SK-N-SH (cell line): Measurements from ENCODE around the gene OPA1. TPM values are rescaled to one million over a fixed set of nuclear protein-coding genes. Genes with fewer than 3 reads are reported as not detected.
A peak's percentile ranks its signal among the peaks of the same experiment; 100 is the strongest.

Experiments used
- CTCF ChIA-PET: fragments of 300-600, 350-600 bp; formaldehyde crosslinking; extraction: SDS; loops from one replicate; lab custom pipeline; 2021; lab: Yijun Ruan, JAX
- POLR2A ChIA-PET: fragments of 350-600 bp; sonication (Branson Sonifier 250); formaldehyde crosslinking; extraction: SDS; loops from one replicate; lab custom pipeline; 2020; ENCODE audit warnings: antibody characterized with exemption, inconsistent platforms; lab: Yijun Ruan, JAX
- DNase-seq: peaks from one replicate; pipeline ENCODE4 v3.0.0; 2012
- H2AFZ ChIP-seq: fragments of 200-600 bp; sonication (generic); 2 replicates; pipeline ENCODE4 v1.8.1; 2016; ENCODE audit warnings: antibody characterized with exemption, mild to moderate bottlenecking, low read depth
- H3F3A ChIP-seq: fragments of 200-600 bp; sonication (generic); replicated peaks from 2 replicates; pipeline ENCODE3; 2016; ENCODE audit warnings: antibody characterized with exemption, mild to moderate bottlenecking; ENCODE audit not compliant: insufficient read depth
- H3K27ac ChIP-seq, 2 experiments: fragments of 200-500 bp in 1 of 2; fragments of 200-600 bp in 1 of 2; sonication (Bioruptor generic) in 1 of 2; sonication (generic), shearing (Covaris generic) in 1 of 2; 2 replicates each; pipeline versions ENCODE4 v1.5.1 to v1.6.1; 2014 to 2016; ENCODE audit warnings: low read depth in 2 of 2, inconsistent platforms in 1 of 2, low read length in 1 of 2, mild to moderate bottlenecking in 1 of 2, mixed read lengths in 1 of 2
- H3K27me3 ChIP-seq: fragments of 200-600 bp; sonication (generic), shearing (Covaris generic); 2 replicates; pipeline ENCODE4 v1.6.1; 2016; ENCODE audit warnings: mixed run types; ENCODE audit not compliant: insufficient read depth
- H3K36me3 ChIP-seq, 2 experiments: fragments of 200-500 bp in 1 of 2; fragments of 200-600 bp in 1 of 2; sonication (Bioruptor generic) in 1 of 2; sonication (generic) in 1 of 2; replicated peaks in 1 of 2; 2 replicates each; pipeline versions ENCODE3 to v1.5.1; 2014 to 2016; ENCODE audit warnings: low read length in 1 of 2, mild to moderate bottlenecking in 1 of 2; ENCODE audit not compliant: insufficient read depth in 2 of 2, control insufficient read depth in 1 of 2
- H3K4me1 ChIP-seq, 2 experiments: fragments of 200-500 bp in 1 of 2; fragments of 200-600 bp in 1 of 2; sonication (Bioruptor generic) in 1 of 2; sonication (generic), shearing (Covaris generic) in 1 of 2; 2 replicates each; pipeline versions ENCODE4 v1.5.1 to v1.6.1; 2014 to 2016; ENCODE audit warnings: low read depth in 1 of 2, low read length in 1 of 2, mixed run types in 1 of 2; ENCODE audit not compliant: insufficient read depth in 2 of 2, control insufficient read depth in 1 of 2
- H3K4me2 ChIP-seq: fragments of 200-600 bp; sonication (generic), shearing (Covaris generic); 2 replicates; pipeline ENCODE4 v1.6.1; 2017; ENCODE audit warnings: mixed run types
- H3K4me3 ChIP-seq, 2 experiments: fragments of 200-500 bp in 1 of 2; fragments of 200-600 bp in 1 of 2; sonication (Bioruptor generic) in 1 of 2; sonication (generic), shearing (Covaris generic) in 1 of 2; 2 replicates each; pipeline versions ENCODE4 v1.5.1 to v1.8.1; 2014 to 2016; ENCODE audit warnings: low read depth in 2 of 2, inconsistent platforms in 1 of 2, low read length in 1 of 2, mild to moderate bottlenecking in 1 of 2, mixed read lengths in 1 of 2, moderate library complexity in 1 of 2
- H3K79me2 ChIP-seq: fragments of 200-600 bp; sonication (generic); 2 replicates; pipeline ENCODE4 v1.8.1; 2017; ENCODE audit warnings: mild to moderate bottlenecking; ENCODE audit not compliant: insufficient read depth
- H3K9ac ChIP-seq: fragments of 200-600 bp; sonication (generic); 2 replicates; pipeline ENCODE4 v1.6.1; 2017; ENCODE audit warnings: mixed run types
- H3K9me2 ChIP-seq: fragments of 200-600 bp; sonication (generic); 2 replicates; pipeline ENCODE4 v1.6.1; 2017; ENCODE audit warnings: mixed run types
- H3K9me3 ChIP-seq: fragments of 200-600 bp; sonication (generic); 2 replicates; pipeline ENCODE4 v1.6.1; 2017; ENCODE audit warnings: mixed run types, mild to moderate bottlenecking, moderate library complexity
- H4K20me1 ChIP-seq: fragments of 200-600 bp; sonication (generic); 2 replicates; pipeline ENCODE4 v1.6.1; 2017; ENCODE audit warnings: mild to moderate bottlenecking, mixed run types; ENCODE audit not compliant: insufficient read depth
- ELF1 ChIP-seq: IDR thresholded peaks from 2 replicates; pipeline ENCODE4 v1.4.0; 2012
- FOXJ3 ChIP-seq: sonication (generic); formaldehyde crosslinking; IDR thresholded peaks from 2 replicates; pipeline ENCODE4 v1.5.1; 2020; ENCODE audit warnings: mild to moderate bottlenecking, missing genetic modification reagents
- MXI1 ChIP-seq: IDR thresholded peaks from 2 replicates; pipeline ENCODE4 v1.6.1; 2012; ENCODE audit warnings: mild to moderate bottlenecking, low read depth, low read length, improper control_type of control experiment
- NFIC ChIP-seq: IDR thresholded peaks from 2 replicates; pipeline ENCODE4 v1.4.0; 2012; ENCODE audit warnings: borderline replicate concordance
- RXRA ChIP-seq: IDR thresholded peaks from 2 replicates; pipeline ENCODE4 v1.4.0; 2012; ENCODE audit warnings: low read depth, mild to moderate bottlenecking, borderline replicate concordance
- TCF12 ChIP-seq: IDR thresholded peaks from 2 replicates; pipeline ENCODE4 v1.4.0; 2012
- USF2 ChIP-seq: fragments of 150-350 bp; IDR thresholded peaks from 2 replicates; pipeline ENCODE4 v1.6.1; 2017; ENCODE audit warnings: antibody characterized with exemption, low read length, low read depth, borderline replicate concordance
- YY1 ChIP-seq: IDR thresholded peaks from 2 replicates; pipeline ENCODE4 v1.4.0; 2012; ENCODE audit warnings: low read depth, mild to moderate bottlenecking
- WGBS: methylation state at CpG from one replicate; pipeline ENCODE4 v1.1.6; 2017; ENCODE audit warnings: low lambda C conversion rate; 5-methylcytosine and 5-hydroxymethylcytosine counted together
- polyA plus RNA-seq, 3 experiments: library from polyadenylated mRNA; depleted of rRNA; stranded (reverse); fragments of >200 nt; gene quantifications; 2 replicates each; pipeline ENCODE4 v1.2.3, GENCODE V29; 2012

The OPA1 gene
- polyA plus RNA-seq, 1 of the 3 experiments (the other 2 are of a cell fraction), result 11.4 TPM

GRCh38 chr3:193593668-193594030, 641 bp downstream of the OPA1 start (continued):
- no peak for TF ChIP-seq YY1

GRCh38 chr3:193594946-193595689, 2.1 kb downstream of the OPA1 start:
- ChIA-PET CTCF (no interaction called here), POLR2A (no interaction called here)
- no peak overlapping the region for H3K9ac ChIP-seq
- no peak for TF ChIP-seq USF2
- peaks cover 10 to 32% of the 10 kb centered on the region in 2 experiments for H3K36me3 ChIP-seq
- 38% methylated on average over 1 of the region's 1 CpG for whole genome bisulfite sequencing
- H3K79me2 ChIP-seq, result peaks cover 70% of the 10 kb centered on the region
- H2AFZ ChIP-seq, result no peak overlapping the region
- H3K4me1 ChIP-seq, result peaks cover 10 to 14% of the 10 kb centered on the region in 2 experiments; a peak in 3 of 4 replicates
- no peaks in the 10 kb centered on the region for H3K9me2 ChIP-seq
- no peak for DNase-seq
- no peaks in the 10 kb centered on the region for H3K27me3 ChIP-seq
- peaks cover 4% of the 10 kb centered on the region for H3F3A ChIP-seq
- peaks cover 6% of the 10 kb centered on the region for H4K20me1 ChIP-seq
- peak overlapping the region in 1 of 2 experiments; percentile 5; a peak in 1 of 4 replicates for H3K27ac ChIP-seq
- no peaks in the 10 kb centered on the region for H3K9me3 ChIP-seq
- H3K4me3 ChIP-seq, result peak overlapping the region in 1 of 2 experiments; percentile 84; a peak in 2 of 4 replicates
- H3K4me2 ChIP-seq, result peak overlapping the region; percentile 84

- no peak for DNase-seq
- Histone ChIP-seq H3K9ac (no peak overlapping the region), H3K27me3 (no peaks in the 10 kb centered on the region), H3K27ac (no peak overlapping the region), H3K9me2 (no peaks in the 10 kb centered on the region), H3K36me3 (peaks cover 10 to 32% of the 10 kb centered on the region in 2 experiments), H2AFZ (no peak overlapping the region), H3K4me2 (no peak overlapping the region), H4K20me1 (peaks cover 6% of the 10 kb centered on the region), H3K4me1 (peaks cover 10 to 14% of the 10 kb centered on the region in 2 experiments; a peak in 3 of 4 replicates), H3K9me3 (no peaks in the 10 kb centered on the region), H3F3A (no peaks in the 10 kb centered on the region), H3K4me3 (no peak overlapping the region), H3K79me2 (peaks cover 79% of the 10 kb centered on the region)
- CTCF ChIA-PET, result no interaction called here
- TF ChIP-seq MXI1 (no peak), TCF12 (no peak), RXRA (no peak), NFIC (no peak), FOXJ3 (CRISPR knock-in tag) (no peak)
- POLR2A ChIA-PET, result no interaction called here
- WGBS, result 98% methylated on average over 5 of the region's 5 CpGs
Measured at GRCh38 chr3:193595939-193596487, 3.0 kb downstream of the OPA1 start.

GRCh38 chr3:193598202-193598601, 5.2 kb downstream of the OPA1 start:
- H3K4me3 ChIP-seq, result no peak overlapping the region
- no peak for DNase-seq
- no peak overlapping the region for H3K9ac ChIP-seq
- CTCF ChIA-PET, result no interaction called here
- H3K4me1 ChIP-seq, result peaks cover 4 to 14% of the 10 kb centered on the region in 2 experiments; a peak in 3 of 4 replicates
- H4K20me1 ChIP-seq, result peaks cover 16% of the 10 kb centered on the region
- 98% methylated on average over 2 of the region's 2 CpGs for WGBS
- no peak overlapping the region for H2AFZ ChIP-seq
- H3K4me2 ChIP-seq, result no peak overlapping the region
- peaks cover 10 to 34% of the 10 kb centered on the region in 2 experiments for H3K36me3 ChIP-seq
- H3K9me3 ChIP-seq, result no peaks in the 10 kb centered on the region
- no peak overlapping the region for H3K27ac ChIP-seq
- no peaks in the 10 kb centered on the region for H3K27me3 ChIP-seq
- peaks cover 100% of the 10 kb centered on the region for H3K79me2 ChIP-seq
- POLR2A ChIA-PET, result no interaction called here
- TF ChIP-seq ELF1, result no peak
- no peaks in the 10 kb centered on the region for H3F3A ChIP-seq
- H3K9me2 ChIP-seq, result no peaks in the 10 kb centered on the region
